Thoracic aorta (tissue), 2 donors: ENCODE results near the gene PCDH15. TPM values are rescaled to one million over a fixed set of nuclear protein-coding genes. Genes with fewer than 3 reads are reported as not detected.

ENCODE experiments used
- ATAC-seq: fragments of 150-250 bp; one replicate; pipeline ENCODE4 v1.8.0; 2017; ENCODE audit warnings: low read depth; ENCODE audit not compliant: insufficient number of reproducible peaks, low FRiP score
- DNase-seq: peaks from one replicate; pipeline ENCODE4 v3.0.0-alpha.2; 2020; ENCODE audit warnings: low spot score
- H3K27ac ChIP-seq, 2 donors: fragments of 200-600 bp; sonication (generic); 1 replicate in 1 of 2; 2 replicates in 1 of 2; pipeline ENCODE4 v1.5.1; 2016; ENCODE audit warnings: mild to moderate bottlenecking in 2 of 2, moderate library complexity in 2 of 2
- H3K27me3 ChIP-seq: fragments of 200-600 bp; sonication (generic); replicated peaks from 2 replicates; pipeline ENCODE4 v1.6.0; 2016; ENCODE audit warnings: mild to moderate bottlenecking; ENCODE audit not compliant: insufficient read depth
- H3K36me3 ChIP-seq: fragments of 200-600 bp; sonication (generic); one replicate; pipeline ENCODE4 v1.5.1; 2016
- H3K4me1 ChIP-seq, 2 donors: fragments of 200-600 bp; sonication (generic); 1 replicate in 1 of 2; 2 replicates in 1 of 2; pipeline versions ENCODE4 v1.5.1 to v1.6.0; 2016; ENCODE audit warnings: low read depth in 2 of 2, mild to moderate bottlenecking in 1 of 2; ENCODE audit not compliant: control insufficient read depth in 1 of 2
- H3K4me3 ChIP-seq: fragments of 200-600 bp; sonication (generic); 2 replicates; pipeline ENCODE4 v1.5.1; 2016; ENCODE audit warnings: mild to moderate bottlenecking
- H3K9me3 ChIP-seq: fragments of 200-600 bp; sonication (generic); 2 replicates; pipeline ENCODE4 v1.5.1; 2016
- CTCF ChIP-seq: fragments of 200-600 bp; sonication (generic); IDR thresholded peaks from one replicate; pipeline ENCODE4 v1.5.1; 2019; ENCODE audit warnings: antibody characterized with exemption
- total RNA-seq, 2 donors: library from RNA; depleted of rRNA; stranded (reverse); fragments of >200 nt; gene quantifications; one replicate each; pipeline versions ENCODE4 v1.1.0 to v1.2.3, GENCODE V29; 2016

Gene PCDH15
- total RNA-seq, 2 donors from 2014 or later, result 0.49 to 0.95 TPM

GRCh38 chr10:54660397-54660796 lies 140.6 kb downstream of the PCDH15 start:
- H3K36me3 ChIP-seq, result no peaks in the 10 kb centered on the region
- no peak overlapping the region for H3K27ac ChIP-seq
- ATAC-seq, result no peak
- TF ChIP-seq CTCF, result no peak
- no peaks in the 10 kb centered on the region for H3K9me3 ChIP-seq
- no peak for DNase-seq
- no peak overlapping the region for H3K4me3 ChIP-seq
- no peaks in the 10 kb centered on the region for H3K4me1 ChIP-seq
- no peaks in the 10 kb centered on the region for H3K27me3 ChIP-seq

- Histone ChIP-seq H3K36me3 (no peaks in the 10 kb centered on the region), H3K4me3 (no peak overlapping the region), H3K4me1 (no peaks in the 10 kb centered on the region), H3K27me3 (no peaks in the 10 kb centered on the region), H3K27ac (no peak overlapping the region), H3K9me3 (no peaks in the 10 kb centered on the region)
- ATAC-seq, result no peak
- TF ChIP-seq CTCF, result no peak
- DNase-seq, result no peak
Observed at GRCh38 chr10:54656643-54657042, 144.4 kb downstream of the PCDH15 start.

- no peak overlapping the region for H3K27ac ChIP-seq
- no peaks in the 10 kb centered on the region for H3K36me3 ChIP-seq
- DNase-seq, result no peak
- ATAC-seq, result no peak
- H3K4me1 ChIP-seq, result no peaks in the 10 kb centered on the region
- no peaks in the 10 kb centered on the region for H3K27me3 ChIP-seq
- TF ChIP-seq CTCF, result no peak
- H3K9me3 ChIP-seq, result no peaks in the 10 kb centered on the region
- no peak overlapping the region for H3K4me3 ChIP-seq
Observed at GRCh38 chr10:54653518-54653917, 147.5 kb downstream of the PCDH15 start.

GRCh38 chr10:54650547-54650946 lies 150.5 kb downstream of the PCDH15 start:
- no peaks in the 10 kb centered on the region for H3K27me3 ChIP-seq
- no peak overlapping the region for H3K4me3 ChIP-seq
- H3K27ac ChIP-seq, result no peak overlapping the region
- H3K9me3 ChIP-seq, result no peaks in the 10 kb centered on the region
- ATAC-seq (no peak), DNase-seq (no peak)
- no peak for TF ChIP-seq CTCF
- no peaks in the 10 kb centered on the region for H3K4me1 ChIP-seq
- no peaks in the 10 kb centered on the region for H3K36me3 ChIP-seq

- H3K9me3 ChIP-seq, result no peaks in the 10 kb centered on the region
- no peak for ATAC-seq
- H3K36me3 ChIP-seq, result no peaks in the 10 kb centered on the region
- H3K4me3 ChIP-seq, result no peak overlapping the region
- TF ChIP-seq CTCF, result no peak
- H3K4me1 ChIP-seq, result no peaks in the 10 kb centered on the region
- no peak for DNase-seq
- H3K27me3 ChIP-seq, result no peaks in the 10 kb centered on the region
- H3K27ac ChIP-seq, result no peak overlapping the region
Observed at GRCh38 chr10:54622017-54622416, 179.0 kb downstream of the PCDH15 start.
